GM06990 (cell line): Measurements from ENCODE around the gene ANKS1B.

Source experiments
- DNase-seq: peaks from one replicate; pipeline ENCODE4 v3.0.0-alpha.2; 2011; ENCODE audit not compliant: insufficient read length; ENCODE audit errors: extremely low read depth
- H3K27me3 ChIP-seq: replicated peaks from 2 replicates; pipeline ENCODE4 v1.6.0; 2011; ENCODE audit warnings: low read length; ENCODE audit not compliant: control insufficient read depth, insufficient read depth
- H3K36me3 ChIP-seq: 2 replicates; pipeline ENCODE4 v1.5.1; 2011; ENCODE audit warnings: low read length; ENCODE audit not compliant: control insufficient read depth, insufficient read depth
- H3K4me3 ChIP-seq: replicated peaks from 2 replicates; pipeline ENCODE4 v1.5.1; 2011; ENCODE audit warnings: low read depth, mild to moderate bottlenecking, control low read depth, low read length
- CTCF ChIP-seq: IDR thresholded peaks from 2 replicates; pipeline ENCODE4 v1.5.1; 2011; ENCODE audit warnings: low read length, control low read depth, mild to moderate bottlenecking, inconsistent platforms; ENCODE audit not compliant: insufficient read depth, poor library complexity, severe bottlenecking

ANKS1B gene

GRCh38 chr12:99935608-99936007 is 49.1 kb downstream of the ANKS1B start:
- no peak for DNase-seq
- Histone ChIP-seq H3K27me3 (no peaks in the 10 kb centered on the region), H3K36me3 (no peaks in the 10 kb centered on the region), H3K4me3 (no peak overlapping the region)
- TF ChIP-seq CTCF: no peak

GRCh38 chr12:99926511-99927169 is 58.1 kb downstream of the ANKS1B start:
- Histone ChIP-seq H3K36me3 (no peaks in the 10 kb centered on the region), H3K27me3 (no peaks in the 10 kb centered on the region), H3K4me3 (no peak overlapping the region)
- TF ChIP-seq CTCF: no peak
- DNase-seq: no peak

GRCh38 chr12:99920353-99920960 is 64.3 kb downstream of the ANKS1B start:
- Histone ChIP-seq H3K4me3 (no peak overlapping the region), H3K27me3 (no peaks in the 10 kb centered on the region), H3K36me3 (no peaks in the 10 kb centered on the region)
- DNase-seq: no peak
- no peak for TF ChIP-seq CTCF

- DNase-seq: no peak
- TF ChIP-seq CTCF: no peak
- no peaks in the 10 kb centered on the region for H3K27me3 ChIP-seq
- H3K4me3 ChIP-seq: no peak overlapping the region
- H3K36me3 ChIP-seq: no peaks in the 10 kb centered on the region
Observed at GRCh38 chr12:99917711-99918402, 66.9 kb downstream of the ANKS1B start.

GRCh38 chr12:99916555-99916954 is 68.2 kb downstream of the ANKS1B start:
- H3K4me3 ChIP-seq: no peak overlapping the region
- no peaks in the 10 kb centered on the region for H3K36me3 ChIP-seq
- no peak for TF ChIP-seq CTCF
- no peaks in the 10 kb centered on the region for H3K27me3 ChIP-seq
- DNase-seq: no peak
